GM12892 (cell line): ENCODE data around the gene COPS9.

Source experiments
- DNase-seq: peaks from one replicate; pipeline ENCODE4 v3.0.0; 2011; ENCODE audit not compliant: insufficient read length
- FAIRE-seq: peaks from 2 replicates; lab custom pipeline; 2011; peaks lifted over from hg19 to GRCh38; lab: Jason Lieb, UNC
- POLR2A ChIP-seq: IDR thresholded peaks from 2 replicates; pipeline ENCODE4 v1.6.1; 2011; ENCODE audit warnings: low read depth, low read length, control low read depth
- POLR2AphosphoS5 ChIP-seq: IDR thresholded peaks from 2 replicates; pipeline ENCODE4 v1.6.1; 2011; ENCODE audit warnings: low read depth, low read length, control low read depth
- TAF1 ChIP-seq: IDR thresholded peaks from 2 replicates; pipeline ENCODE4 v1.6.1; 2011; ENCODE audit warnings: low read depth, mild to moderate bottlenecking, control low read depth, low read length, borderline replicate concordance

Gene COPS9

GRCh38 chr2:240127911-240128607 is 8.0 kb downstream of the COPS9 start:
- FAIRE-seq: no peak
- no peak for DNase-seq
- no peak for TF ChIP-seq POLR2A
- no peak for TF ChIP-seq POLR2AphosphoS5
- TF ChIP-seq TAF1: no peak

- TF ChIP-seq POLR2AphosphoS5 (no peak), TAF1 (no peak), POLR2A (no peak)
- FAIRE-seq (no peak), DNase-seq (no peak)
Observed at GRCh38 chr2:240127191-240127750, 8.8 kb downstream of the COPS9 start.

DNA sequence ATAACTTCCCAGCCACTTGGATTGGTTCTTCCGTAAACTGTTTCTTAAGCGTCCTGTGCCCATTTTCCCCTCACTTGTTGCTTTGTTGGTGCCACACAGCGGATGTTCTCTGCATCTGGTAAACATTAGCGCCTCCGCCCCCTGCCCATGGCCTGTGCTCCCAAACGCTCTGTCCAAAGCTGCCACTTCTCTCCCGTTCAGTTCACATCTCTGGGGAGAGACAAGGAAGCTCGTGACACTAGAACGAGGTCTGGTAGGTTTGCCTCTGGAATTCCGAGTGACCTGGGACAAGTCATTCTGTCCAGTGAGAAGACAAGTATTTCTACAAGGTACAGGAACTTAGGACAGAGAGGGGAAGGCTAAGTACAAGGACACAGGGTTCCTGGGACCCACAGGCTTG is 9.4 kb downstream of the COPS9 start:
- no peak for FAIRE-seq
- no peak for DNase-seq

DNA sequence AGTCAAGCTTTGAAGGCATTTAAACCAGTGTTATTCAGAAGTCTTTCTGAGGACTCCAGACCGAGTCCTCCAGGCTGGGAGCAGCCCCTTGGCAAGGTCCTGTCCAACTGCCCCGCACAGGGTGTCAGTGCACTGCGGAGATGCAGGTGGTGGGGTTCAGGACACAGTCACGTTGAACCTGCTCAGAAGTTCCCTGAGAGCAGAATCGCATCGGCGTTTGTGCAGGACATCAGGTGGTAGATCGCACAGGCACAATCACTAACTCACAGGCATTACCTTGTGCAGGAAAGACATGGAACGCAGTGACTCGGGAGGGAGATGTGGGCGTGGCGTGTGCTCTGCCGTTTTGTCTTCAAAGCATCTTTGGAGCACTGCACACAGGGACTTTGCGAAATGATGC is 10.4 kb downstream of the COPS9 start:
- TF ChIP-seq TAF1: no peak
- no peak for TF ChIP-seq POLR2A
- no peak for FAIRE-seq
- DNase-seq: no peak

More for the DNA sequence above, 9.4 kb downstream of the COPS9 start:
- TF ChIP-seq TAF1 (no peak), POLR2AphosphoS5 (no peak), POLR2A (no peak)

DNA sequence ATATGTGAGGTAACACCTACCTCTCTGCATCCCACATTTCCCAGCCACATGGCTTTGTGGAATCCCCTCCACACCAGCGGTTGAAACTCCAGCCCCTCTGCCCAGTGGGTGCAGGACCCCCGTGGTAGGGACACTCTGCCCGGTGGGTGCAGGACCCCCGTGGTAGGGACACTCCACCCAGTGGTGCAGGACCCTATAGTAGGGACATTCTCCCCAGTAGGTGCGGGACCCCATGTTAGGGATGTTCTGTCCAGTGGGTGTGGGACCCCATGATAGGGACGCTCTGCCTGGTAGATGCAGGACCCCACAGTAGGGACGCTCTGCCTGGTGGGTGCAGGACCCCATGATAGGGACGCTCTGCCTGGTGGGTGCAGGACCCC is 11.5 kb downstream of the COPS9 start:
- DNase-seq (no peak), FAIRE-seq (no peak)
- TF ChIP-seq POLR2AphosphoS5 (no peak), TAF1 (no peak), POLR2A (no peak)

GRCh38 chr2:240123821-240124650 is 12.1 kb downstream of the COPS9 start:
- TF ChIP-seq POLR2AphosphoS5 (no peak), POLR2A (no peak), TAF1 (no peak)
- DNase-seq: no peak
- FAIRE-seq: no peak

DNA sequence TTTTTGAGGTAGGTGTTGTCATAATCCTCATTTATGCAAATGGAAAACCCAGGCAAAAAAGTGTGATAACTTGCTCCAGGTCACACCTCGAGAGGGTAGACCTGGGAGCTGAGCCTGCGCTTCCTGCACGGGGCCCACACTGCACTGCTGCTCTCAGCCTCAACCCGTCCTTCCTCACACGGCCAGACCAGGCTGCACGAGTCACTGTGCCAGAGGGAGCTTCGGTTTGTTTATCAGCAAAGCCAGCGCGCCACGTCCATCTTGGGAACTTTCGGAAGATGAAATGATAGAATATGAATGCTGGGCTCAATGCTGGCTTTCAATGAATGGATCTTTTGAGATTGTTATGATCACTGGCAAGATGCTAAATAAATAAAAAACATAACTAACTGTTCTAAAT is 14.4 kb downstream of the COPS9 start:
- FAIRE-seq: no peak

GRCh38 chr2:240121190-240121589 is 14.9 kb downstream of the COPS9 start:
- DNase-seq (no peak), FAIRE-seq (peak; percentile 44)
- TF ChIP-seq TAF1: no peak
- no peak for TF ChIP-seq POLR2A
- no peak for TF ChIP-seq POLR2AphosphoS5

More for the DNA sequence above, 14.4 kb downstream of the COPS9 start:
- DNase-seq: no peak
- TF ChIP-seq TAF1 (no peak), POLR2A (no peak), POLR2AphosphoS5 (no peak)

- FAIRE-seq (no peak), DNase-seq (no peak)
- TF ChIP-seq TAF1 (no peak), POLR2A (no peak), POLR2AphosphoS5 (no peak)
Observed at GRCh38 chr2:240114233-240114632, 21.9 kb downstream of the COPS9 start.

GRCh38 chr2:240112914-240113690 is 23.0 kb downstream of the COPS9 start:
- FAIRE-seq: no peak
- no peak for DNase-seq
- TF ChIP-seq POLR2A (no peak), POLR2AphosphoS5 (no peak), TAF1 (no peak)

DNA sequence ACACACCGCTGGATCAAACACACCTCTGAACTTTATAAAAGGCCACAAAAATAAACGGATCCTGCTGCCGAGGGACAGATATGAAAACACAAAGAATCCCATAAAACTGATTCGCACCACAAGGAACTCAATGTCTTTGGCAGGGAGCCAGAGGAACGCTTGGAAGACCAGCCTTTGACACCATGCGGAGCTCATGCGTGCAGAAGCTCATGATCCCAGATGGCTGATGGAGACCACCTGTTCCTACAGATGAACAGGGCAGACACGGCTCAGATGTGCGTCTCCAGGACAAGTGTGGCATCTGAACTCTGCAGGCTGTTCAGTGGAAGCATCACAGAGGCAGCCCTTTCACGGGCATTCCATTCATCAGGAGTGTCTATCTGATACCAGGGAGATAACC is 24.9 kb downstream of the COPS9 start:
- DNase-seq: no peak
- no peak for TF ChIP-seq TAF1
- no peak for TF ChIP-seq POLR2AphosphoS5
- TF ChIP-seq POLR2A: no peak
- no peak for FAIRE-seq
